Measurements from ENCODE around the gene ATPAF1.

The ATPAF1 gene

DNA sequence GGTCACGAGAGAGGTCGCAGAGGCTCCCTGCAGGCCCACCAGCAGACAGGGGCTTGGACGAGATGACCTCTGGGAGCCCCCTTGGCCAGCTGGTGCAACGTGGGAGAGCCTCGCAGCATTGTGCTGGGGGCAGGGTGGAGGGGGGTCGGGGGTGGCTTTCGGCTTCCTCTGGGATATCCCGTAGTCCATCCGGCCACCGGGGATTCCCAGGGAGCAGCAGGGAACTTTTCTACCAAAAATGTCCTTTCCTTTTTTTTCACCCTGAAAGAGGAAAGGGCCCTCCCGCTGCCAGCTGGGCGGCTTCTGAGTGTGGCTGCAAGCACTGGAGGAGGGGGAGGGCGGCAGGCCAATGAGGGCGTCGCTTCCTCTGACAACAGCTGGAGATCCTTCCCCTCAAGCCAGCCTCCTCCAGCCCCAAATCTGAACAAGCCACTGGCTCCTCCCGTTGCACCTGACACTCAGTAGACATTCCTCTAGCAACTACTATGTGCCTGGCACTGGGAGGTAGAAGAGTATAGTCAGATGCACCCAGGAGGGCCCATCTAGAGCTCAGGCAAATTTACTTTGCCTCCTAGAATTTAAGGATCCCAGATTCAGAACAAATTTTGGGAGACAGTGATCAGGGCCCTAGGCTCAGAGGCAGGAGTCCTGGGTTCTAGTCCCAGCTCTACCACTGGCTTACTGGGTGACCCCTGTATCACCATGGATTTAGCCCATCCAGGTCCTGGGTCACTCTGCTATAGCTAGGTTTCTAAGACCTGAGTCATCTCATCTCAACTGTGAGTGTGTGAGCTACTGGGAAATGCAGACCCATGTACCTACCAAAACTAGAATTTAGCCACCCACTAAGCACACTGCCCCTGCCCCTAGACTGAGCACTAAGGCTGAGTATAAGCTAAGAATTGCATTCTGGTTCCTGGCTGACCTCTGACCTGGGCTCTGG lies 54.2 kb downstream of the ATPAF1 start:
- peak; percentile 48 to 59 for DNase-seq

DNA sequence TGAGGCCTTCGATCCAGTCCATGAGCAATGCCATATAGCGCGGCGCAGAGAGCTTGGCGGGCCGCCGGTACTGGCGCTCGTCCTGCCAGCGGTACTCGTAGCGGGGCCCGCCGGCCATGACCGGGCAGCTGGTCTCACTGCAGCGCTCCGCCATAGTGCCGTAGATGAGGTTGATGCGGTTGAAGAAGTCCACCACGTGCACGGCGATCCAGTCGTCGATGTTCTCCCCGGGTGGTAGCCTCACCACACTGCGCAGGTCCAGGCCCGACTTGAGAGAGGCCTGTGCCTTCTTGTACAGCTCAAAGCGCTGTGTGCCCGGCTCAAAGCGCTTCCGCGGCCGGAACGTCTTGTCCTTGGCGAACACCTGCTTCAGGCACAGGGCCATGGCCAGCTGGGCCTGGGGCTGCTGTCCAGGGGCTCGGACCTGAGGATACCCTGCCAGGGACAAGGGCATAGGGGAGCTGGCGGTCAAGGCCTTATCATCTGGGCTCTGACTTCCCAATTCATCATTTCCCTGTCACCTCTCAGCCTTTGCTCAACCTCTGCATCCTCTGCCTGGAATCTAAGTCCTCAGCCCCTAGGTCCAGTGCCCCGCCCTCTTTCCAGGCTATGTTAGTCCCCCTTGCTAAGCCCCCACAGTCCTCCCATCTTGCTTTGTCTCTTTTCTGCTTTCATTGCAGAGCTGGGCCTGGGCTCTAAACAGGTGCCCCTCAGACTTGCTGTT lies 55.1 kb downstream of the ATPAF1 start:
- no peak for DNase-seq

GRCh38 chr1:46611691-46612221 lies 56.4 kb downstream of the ATPAF1 start:
- no peak for DNase-seq

GRCh38 chr1:46607345-46608130 lies 60.6 kb downstream of the ATPAF1 start:
- no peak for DNase-seq

DNA sequence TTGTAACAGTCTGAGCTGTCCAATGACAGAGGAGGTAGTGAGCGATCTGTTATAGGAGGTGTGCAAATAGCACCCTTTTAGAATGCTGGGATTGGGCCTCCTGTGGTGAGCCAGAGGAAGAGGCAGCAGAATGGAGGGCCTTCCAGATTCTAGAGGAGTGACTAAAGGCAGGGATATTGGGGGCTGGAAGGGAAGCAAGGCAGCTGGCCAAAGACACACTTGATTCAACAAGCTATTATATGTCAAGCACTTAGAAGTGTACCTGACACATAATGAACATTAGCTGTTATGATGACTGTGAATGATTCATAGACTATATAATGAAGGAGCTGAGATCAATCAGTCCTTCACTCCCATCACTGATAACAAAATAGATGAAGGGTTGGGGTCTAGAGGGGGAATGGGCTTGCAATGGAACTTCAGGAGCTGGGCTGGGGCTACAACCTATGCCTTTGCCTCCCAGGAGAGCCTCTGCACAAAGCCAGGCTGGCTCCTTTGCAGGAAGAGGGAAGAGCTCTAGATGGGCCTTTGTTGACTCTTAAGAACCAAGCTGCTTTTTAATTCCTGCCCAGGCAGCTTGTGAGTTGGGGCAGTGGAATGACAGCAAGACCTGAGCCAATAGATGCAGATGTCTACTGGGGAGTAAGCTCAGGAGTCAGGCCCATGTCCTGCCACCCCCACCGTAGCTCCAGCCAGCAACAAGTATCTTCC lies 61.8 kb downstream of the ATPAF1 start:
- no peak for DNase-seq

DNA sequence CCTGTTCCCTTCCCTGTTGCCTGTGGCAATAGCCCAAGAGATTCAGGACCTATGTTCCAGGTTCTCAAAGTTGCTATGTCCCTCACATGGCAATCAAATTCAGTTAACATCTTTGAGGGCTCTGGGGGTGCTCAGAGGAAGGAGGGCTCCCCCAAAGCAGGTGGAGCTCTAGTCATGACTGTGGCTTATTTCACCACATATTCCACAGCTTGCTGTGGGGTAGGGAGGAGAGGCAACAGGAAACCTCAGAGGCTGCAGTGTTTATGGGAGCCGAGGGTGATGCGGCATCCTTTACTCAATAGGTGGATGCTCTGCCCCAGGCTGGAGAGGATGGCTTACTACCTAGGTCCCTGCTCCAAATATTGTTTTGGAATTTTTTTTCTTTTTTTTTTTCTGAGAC lies 62.9 kb downstream of the ATPAF1 start:
- DNase-seq = peak in 1 of 2 donors; percentile 44

DNA sequence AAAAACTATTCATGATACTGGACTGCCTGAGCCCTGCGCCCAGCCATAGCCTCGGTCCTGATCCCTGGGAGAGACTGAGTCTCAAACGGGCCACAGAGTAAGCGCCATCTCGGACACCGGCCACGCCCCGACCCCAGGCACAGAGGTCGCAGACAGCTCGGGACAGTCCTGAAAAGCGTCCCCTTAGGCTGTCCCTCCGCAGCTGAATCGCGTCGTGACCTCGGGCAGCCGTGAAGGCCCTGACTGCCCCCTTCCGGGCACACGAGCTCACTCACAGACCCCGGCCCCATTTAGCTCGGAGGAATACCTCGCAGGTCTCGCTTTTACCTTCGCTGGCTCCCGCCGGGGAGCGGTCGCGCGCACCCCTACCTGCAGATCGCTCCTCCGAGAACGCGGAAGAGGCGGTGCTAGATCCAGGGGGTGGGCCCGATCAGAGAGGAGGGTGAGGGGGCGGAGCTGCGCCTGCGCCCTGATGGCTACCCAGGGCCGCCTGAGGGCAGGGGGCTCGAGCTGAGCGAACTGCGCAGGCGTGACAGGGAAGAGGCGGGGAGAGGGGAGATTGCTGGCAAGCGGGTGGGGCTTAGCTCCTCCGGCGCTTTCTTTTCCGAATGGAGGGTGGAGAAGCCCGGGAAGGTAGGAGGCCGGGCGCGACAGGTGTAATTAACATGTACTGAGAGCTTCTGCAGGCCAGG lies 64.2 kb downstream of the ATPAF1 start, which contains the start of gene MKNK1:
Gene MKNK1 (minus strand): TSS at position 411 of the 692 bp plus-strand sequence. CDS start 20,941 bp downstream, outside the sequence.
- peak; percentile 98 for DNase-seq

DNA sequence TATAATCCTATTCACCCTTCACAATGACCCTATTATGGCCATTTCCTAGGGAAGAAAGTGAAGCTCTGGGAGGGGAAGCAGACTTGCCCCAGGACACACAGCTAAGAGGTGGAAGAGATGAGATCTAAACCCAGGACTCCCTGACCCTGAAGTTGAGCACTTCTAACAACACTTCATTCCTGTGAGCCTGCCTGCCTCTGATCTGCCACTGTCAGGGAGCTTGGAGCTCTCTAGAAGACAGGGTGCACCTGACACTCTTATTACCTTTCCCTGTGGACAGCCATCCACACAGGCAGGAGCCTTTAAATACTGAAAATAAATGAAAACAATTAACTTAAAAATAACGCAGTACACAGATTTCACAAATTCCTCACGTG lies 64.7 kb downstream of the ATPAF1 start:
- no peak for DNase-seq

DNA sequence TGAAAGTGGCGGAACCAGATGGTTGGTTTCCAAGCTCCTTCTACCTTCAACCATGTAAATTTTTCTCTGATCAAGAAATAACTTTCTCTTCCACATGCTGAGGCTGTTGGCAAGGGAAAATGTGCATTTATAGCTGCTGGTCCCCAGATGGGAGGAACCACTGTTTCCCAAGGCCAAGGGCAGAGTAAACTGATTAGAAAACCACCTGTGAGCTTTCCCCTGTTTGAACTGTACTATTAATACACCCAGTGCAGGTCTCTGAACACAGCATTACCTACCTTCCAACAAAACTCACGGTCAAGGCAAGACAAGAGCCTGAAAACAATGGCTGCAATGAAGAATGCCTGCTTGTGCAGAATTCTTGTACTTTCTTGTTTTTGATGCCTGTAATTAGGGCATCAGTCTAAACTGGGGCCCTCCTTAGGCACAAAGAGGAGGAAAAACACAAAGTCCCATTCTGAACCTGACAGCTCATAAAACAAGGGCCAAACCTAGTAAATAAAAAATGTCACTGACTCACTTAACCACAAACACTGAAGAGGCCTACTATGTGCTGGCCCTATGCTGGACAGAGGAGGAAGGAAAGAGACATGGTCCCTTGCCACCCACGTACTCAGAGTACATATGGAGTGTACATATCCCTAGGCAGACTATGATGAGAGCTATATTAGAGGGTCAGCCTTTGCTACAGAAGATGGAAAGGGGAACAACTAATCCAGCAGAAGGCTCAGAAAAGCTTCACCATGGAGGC lies 66.7 kb downstream of the ATPAF1 start:
- no peak for DNase-seq

GRCh38 chr1:46599059-46599970 lies 68.8 kb downstream of the ATPAF1 start:
- no peak for DNase-seq

DNA sequence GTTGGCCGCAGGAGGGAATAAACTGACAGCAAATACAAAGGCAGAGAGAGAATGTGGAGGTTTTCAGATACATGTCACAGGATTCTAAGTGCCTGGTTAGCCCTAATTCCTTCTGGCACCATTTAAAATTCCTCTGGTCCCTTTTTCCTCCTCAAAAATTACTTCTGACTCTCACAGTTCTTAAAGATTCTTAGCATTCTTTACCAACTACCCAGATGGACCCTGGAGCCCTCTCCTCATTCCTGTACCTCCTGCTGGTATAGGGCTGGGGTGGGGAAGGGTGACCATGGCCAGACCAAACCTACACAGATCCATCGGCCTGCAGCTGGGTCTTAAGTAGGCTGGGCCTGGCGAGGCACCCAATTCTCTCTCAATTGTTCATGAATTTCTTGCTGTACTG lies 71.3 kb downstream of the ATPAF1 start:
- no peak for DNase-seq

- DNase-seq = no peak
These were observed 72.1 kb downstream of the ATPAF1 start for GRCh38 chr1:46596036-46596435.

DNA sequence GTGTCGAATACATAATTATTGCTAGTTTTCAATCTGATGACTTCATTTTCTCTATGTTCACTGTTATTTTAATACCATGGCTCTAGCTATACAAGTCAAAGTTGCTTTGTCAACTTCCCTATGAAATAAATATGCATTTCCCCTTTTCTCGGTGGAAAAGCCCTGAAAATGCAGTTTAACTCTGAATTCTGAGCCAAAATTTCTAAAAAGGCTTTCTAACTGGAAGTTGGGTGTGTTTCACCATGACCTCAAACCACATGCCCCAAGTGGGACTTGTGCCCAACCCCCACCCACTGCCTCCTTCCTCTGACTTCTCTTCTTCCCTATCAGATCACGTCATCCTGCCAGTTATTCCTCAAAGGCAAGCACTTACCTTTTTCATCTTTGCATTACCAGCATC lies 73.0 kb downstream of the ATPAF1 start:
- peak; percentile 33 to 58 for DNase-seq

DNA sequence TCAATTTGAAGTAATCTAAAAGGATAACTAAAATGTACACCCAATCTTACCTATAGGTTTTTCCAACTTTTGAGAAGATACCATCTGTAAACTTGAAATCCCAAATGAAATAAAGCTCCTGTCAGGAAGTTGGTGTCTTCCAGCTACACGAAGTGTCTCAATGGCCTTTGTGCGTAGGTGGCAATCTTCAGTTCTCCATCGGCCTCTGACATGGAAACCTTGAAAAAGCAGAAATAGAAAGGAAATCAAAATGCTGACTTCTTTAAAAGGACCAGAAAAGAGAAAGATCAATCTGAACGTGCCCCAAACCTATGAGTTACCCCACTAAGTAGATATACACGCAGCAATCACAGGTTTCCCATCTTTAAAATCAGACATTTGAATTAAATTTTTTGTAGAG lies 74.1 kb downstream of the ATPAF1 start:
- DNase-seq = no peak

DNA sequence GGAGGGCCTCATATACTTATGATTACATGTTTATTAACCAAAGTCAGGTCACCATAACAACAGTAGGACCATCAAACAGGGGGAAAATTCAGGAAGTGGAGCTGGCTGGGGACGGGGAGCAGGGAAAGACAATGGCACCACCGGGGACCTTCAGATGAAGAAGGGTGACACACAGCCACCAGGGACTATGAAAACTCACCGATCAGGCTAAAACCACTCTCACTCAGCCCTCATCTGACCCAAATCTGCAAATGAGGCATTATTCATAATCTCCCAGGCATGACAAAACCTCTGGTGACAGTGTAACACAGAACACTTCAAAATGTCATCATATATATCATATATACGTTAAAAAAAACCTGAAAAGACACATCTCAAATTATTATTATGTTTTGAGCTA lies 75.3 kb downstream of the ATPAF1 start:
- no peak for DNase-seq

DNA sequence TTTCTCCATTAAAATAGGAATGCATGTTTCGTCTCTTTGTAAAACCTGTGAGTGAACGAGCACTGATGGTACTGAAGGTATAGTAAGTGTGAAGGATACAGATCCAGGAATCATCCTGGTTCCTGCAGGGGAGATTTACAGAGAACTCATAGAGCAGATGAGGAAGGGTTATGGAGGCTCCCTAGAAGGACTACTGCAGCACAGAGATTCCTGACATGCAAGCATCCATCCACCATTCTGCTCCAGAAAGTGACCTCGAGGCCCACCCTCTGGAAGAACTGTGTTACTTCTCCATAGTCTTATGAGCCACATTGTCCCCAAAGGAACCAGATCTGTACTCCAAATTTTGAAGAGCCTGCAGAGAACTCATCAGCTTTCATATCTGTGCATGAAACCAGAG lies 78.6 kb downstream of the ATPAF1 start:
- no peak for DNase-seq

- DNase-seq = no peak
These were observed 81.1 kb downstream of the ATPAF1 start for GRCh38 chr1:46587069-46587468.

- no peak for DNase-seq
These were observed 82.7 kb downstream of the ATPAF1 start for GRCh38 chr1:46585312-46585938.

- no peak for DNase-seq
These were observed 84.7 kb downstream of the ATPAF1 start for GRCh38 chr1:46583494-46583893.

Data from CD4-positive, alpha-beta T cell treated with Interferon alpha-2 for 1 hour (primary cell).